Psoas muscle (tissue), 8 donors: ENCODE data around the gene CNN2. TPM values are rescaled to one million over a fixed set of nuclear protein-coding genes. Genes with fewer than 3 reads are reported as not detected.
A peak's percentile ranks its signal among the peaks of the same experiment; 100 is the strongest.

Experiments
- ATAC-seq, 4 donors: fragments of 200-7000 bp; cut with Tn5 transposase; one replicate each; pipeline ENCODE4 v1.9.1; 2020; ENCODE audit warnings: moderate library complexity in 3 of 4, mild to moderate bottlenecking in 2 of 4
- DNase-seq, 2 donors: peaks; one replicate each; pipeline ENCODE4 v3.0.0-alpha.2; 2020
- H3K27ac ChIP-seq: fragments of 200-600 bp; one replicate; pipeline ENCODE4 v1.8.0; 2022
- H3K27me3 ChIP-seq, 3 donors: fragments of 200-600 bp in 1 of 3; one replicate each; pipeline versions ENCODE4 v1.6.1 to v1.8.0; 2013 to 2022; ENCODE audit warnings: low read length in 2 of 3, mild to moderate bottlenecking in 2 of 3, moderate library complexity in 1 of 3; ENCODE audit not compliant: insufficient read depth in 3 of 3
- H3K36me3 ChIP-seq, 2 donors: fragments of 200-600 bp in 1 of 2; one replicate each; pipeline versions ENCODE4 v1.6.1 to v1.8.0; 2013 to 2022; ENCODE audit warnings: low read depth in 1 of 2, mild to moderate bottlenecking in 1 of 2, moderate library complexity in 1 of 2; ENCODE audit not compliant: insufficient read depth in 1 of 2
- H3K4me1 ChIP-seq: fragments of 200-600 bp; one replicate; pipeline ENCODE4 v1.8.0; 2022
- H3K4me3 ChIP-seq: fragments of 200-600 bp; one replicate; pipeline ENCODE4 v1.8.0; 2022; ENCODE audit warnings: mild to moderate bottlenecking
- H3K9me3 ChIP-seq: fragments of 200-600 bp; one replicate; pipeline ENCODE4 v1.8.0; 2022
- WGBS, 3 donors: extraction: QIAGEN DNeasy Blood & Tissue Kit; methylation state at CpG; one replicate each; pipeline versions ENCODE4 v1.1.6 to v1.1.7; 2013; 5-methylcytosine and 5-hydroxymethylcytosine counted together
- intact Hi-C, 2 donors: fragments of 100-400 bp; cut with DNase I; formaldehyde crosslinking; loops; one replicate each; pipeline versions ENCODE4 v1.11.0 to v1.14.2; 2022
- polyA plus RNA-seq, 3 donors: library from polyadenylated mRNA; stranded (reverse); fragments of 200-250 nt; gene quantifications; one replicate each; pipeline ENCODE4 v1.2.3, GENCODE V29; 2013
- total RNA-seq, 4 donors: library from RNA; stranded (reverse); fragmentation: NEBNext Ultra II Directional in 2 of 4; extraction: Animal tissue kit (Norgen Biotek cat#: 25700) in 2 of 4; gene quantifications; one replicate each; pipeline versions ENCODE4 v1.2.1 to v1.2.4, GENCODE V29; 2021 to 2023
- TF ChIP-seq, protein P1 (sequence below): fragments of 200-600 bp; IDR thresholded peaks from one replicate; pipeline ENCODE4 v1.8.0; 2022; ENCODE audit warnings: antibody characterized with exemption
- donor health status: healthy with polysubstance abuse.
- donor health status: DM: no; HTN: no; CAD: no; lungs with moderate emphysema.
- donor health status: Bipolar disorder and iron deficiency.
- donor health status: healthy.
- donor health status: DM: yes; HTN: yes; CAD: no.
- donor health status: DM: no; HTN: no; CAD: no.
- donor health status: DM: no; HTN: no; CAD: no.
- donor health status: DM: yes; HTN: yes; CAD: no.

The CNN2 gene
- total and polyA plus RNA-seq, 7 donors, result 1.7 to 9.5 (median 6.3) TPM

- intact Hi-C loops, result loop anchor here in 1 of 2 donors (1.0 kb wide), 1 partner anchor 144 kb away; no protein-coding TSS in a partner anchor
- DNase-seq, result peak in 1 of 2 donors; percentile 80
- no peaks in the 10 kb centered on the region for H3K9me3 ChIP-seq
- no peak overlapping the region for H3K4me3 ChIP-seq
- ATAC-seq, result peak; percentile 54 to 84 (median 70)
- TF ChIP-seq, protein P1, sequence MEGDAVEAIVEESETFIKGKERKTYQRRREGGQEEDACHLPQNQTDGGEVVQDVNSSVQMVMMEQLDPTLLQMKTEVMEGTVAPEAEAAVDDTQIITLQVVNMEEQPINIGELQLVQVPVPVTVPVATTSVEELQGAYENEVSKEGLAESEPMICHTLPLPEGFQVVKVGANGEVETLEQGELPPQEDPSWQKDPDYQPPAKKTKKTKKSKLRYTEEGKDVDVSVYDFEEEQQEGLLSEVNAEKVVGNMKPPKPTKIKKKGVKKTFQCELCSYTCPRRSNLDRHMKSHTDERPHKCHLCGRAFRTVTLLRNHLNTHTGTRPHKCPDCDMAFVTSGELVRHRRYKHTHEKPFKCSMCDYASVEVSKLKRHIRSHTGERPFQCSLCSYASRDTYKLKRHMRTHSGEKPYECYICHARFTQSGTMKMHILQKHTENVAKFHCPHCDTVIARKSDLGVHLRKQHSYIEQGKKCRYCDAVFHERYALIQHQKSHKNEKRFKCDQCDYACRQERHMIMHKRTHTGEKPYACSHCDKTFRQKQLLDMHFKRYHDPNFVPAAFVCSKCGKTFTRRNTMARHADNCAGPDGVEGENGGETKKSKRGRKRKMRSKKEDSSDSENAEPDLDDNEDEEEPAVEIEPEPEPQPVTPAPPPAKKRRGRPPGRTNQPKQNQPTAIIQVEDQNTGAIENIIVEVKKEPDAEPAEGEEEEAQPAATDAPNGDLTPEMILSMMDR, result peak; percentile 87
- no peaks in the 10 kb centered on the region for H3K4me1 ChIP-seq
- H3K36me3 ChIP-seq, result no peaks in the 10 kb centered on the region
- whole genome bisulfite sequencing, 3 donors, result 7 to 12% (median 8%) methylated on average over 18 to 20 of the region's 20 CpGs
- H3K27ac ChIP-seq, result no peak overlapping the region
- peaks cover 0 to 63% (median 31%) of the 10 kb centered on the region in 3 donors for H3K27me3 ChIP-seq
These were observed 24.8 kb upstream of the CNN2 start for GRCh38 chr19:1001538-1002166.

GRCh38 chr19:1002600-1002999, 23.8 kb upstream of the CNN2 start:
- Histone ChIP-seq H3K4me3 (no peak overlapping the region), H3K27me3 (peaks cover 0 to 54% (median 29%) of the 10 kb centered on the region in 3 donors), H3K27ac (no peak overlapping the region), H3K36me3 (no peaks in the 10 kb centered on the region), H3K4me1 (no peaks in the 10 kb centered on the region), H3K9me3 (no peaks in the 10 kb centered on the region)
- ATAC-seq, result no peak
- no peak for DNase-seq
- intact Hi-C loops, result no loop called here
- TF ChIP-seq, protein P1, result no peak
- 65 to 68% (median 65%) methylated on average over 4 of the region's 4 CpGs for WGBS, 3 donors

DNA sequence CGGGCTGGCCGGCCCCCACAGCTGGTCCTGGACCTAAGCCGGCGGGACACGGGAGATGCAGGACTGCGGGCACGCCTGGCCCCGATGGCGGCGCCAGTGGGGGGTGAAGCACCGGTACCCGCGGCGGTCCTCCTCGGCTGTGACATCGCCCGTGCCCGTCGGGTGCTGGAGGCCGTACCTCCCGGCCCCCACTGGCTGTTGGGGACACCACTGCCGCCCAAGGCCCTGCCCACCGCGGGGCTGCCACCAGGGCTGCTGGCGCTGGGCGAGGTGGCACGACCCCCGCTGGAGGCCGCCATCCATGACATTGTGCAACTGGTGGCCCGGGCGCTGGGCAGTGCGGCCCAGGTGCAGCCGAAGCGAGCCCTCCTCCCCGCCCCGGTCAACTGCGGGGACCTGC, 23.1 kb upstream of the CNN2 start:
- TF ChIP-seq, protein P1, result no peak
- Histone ChIP-seq H3K36me3 (no peaks in the 10 kb centered on the region), H3K27ac (no peak overlapping the region), H3K4me3 (no peak overlapping the region), H3K9me3 (no peaks in the 10 kb centered on the region), H3K4me1 (no peaks in the 10 kb centered on the region), H3K27me3 (peaks cover 0 to 47% (median 28%) of the 10 kb centered on the region in 3 donors)
- ATAC-seq (no peak), DNase-seq (no peak)
- intact Hi-C loops, result no loop called here
- WGBS, 3 donors, result 75 to 82% (median 78%) methylated on average over 23 to 37 of the region's 37 CpGs

- intact Hi-C loops, result no loop called here
- 54 to 64% (median 57%) methylated on average over 23 to 32 of the region's 32 CpGs for WGBS, 3 donors
- DNase-seq, result no peak
These were observed 22.1 kb upstream of the CNN2 start for GRCh38 chr19:1004204-1004802.

More at GRCh38 chr19:1004204-1004802, 22.1 kb upstream of the CNN2 start:
- no peak for ATAC-seq
- Histone ChIP-seq H3K4me3 (no peak overlapping the region), H3K36me3 (peaks cover 0 to 8% of the 10 kb centered on the region in 2 donors), H3K27me3 (peaks cover 0 to 39% (median 21%) of the 10 kb centered on the region in 3 donors), H3K4me1 (no peaks in the 10 kb centered on the region), H3K9me3 (no peaks in the 10 kb centered on the region), H3K27ac (no peak overlapping the region)
- TF ChIP-seq, protein P1, result no peak
